ENCODE measurements around the gene DCAF11.
A peak's percentile ranks its signal among the peaks of the same experiment; 100 is the strongest.

The DCAF11 gene

DNA sequence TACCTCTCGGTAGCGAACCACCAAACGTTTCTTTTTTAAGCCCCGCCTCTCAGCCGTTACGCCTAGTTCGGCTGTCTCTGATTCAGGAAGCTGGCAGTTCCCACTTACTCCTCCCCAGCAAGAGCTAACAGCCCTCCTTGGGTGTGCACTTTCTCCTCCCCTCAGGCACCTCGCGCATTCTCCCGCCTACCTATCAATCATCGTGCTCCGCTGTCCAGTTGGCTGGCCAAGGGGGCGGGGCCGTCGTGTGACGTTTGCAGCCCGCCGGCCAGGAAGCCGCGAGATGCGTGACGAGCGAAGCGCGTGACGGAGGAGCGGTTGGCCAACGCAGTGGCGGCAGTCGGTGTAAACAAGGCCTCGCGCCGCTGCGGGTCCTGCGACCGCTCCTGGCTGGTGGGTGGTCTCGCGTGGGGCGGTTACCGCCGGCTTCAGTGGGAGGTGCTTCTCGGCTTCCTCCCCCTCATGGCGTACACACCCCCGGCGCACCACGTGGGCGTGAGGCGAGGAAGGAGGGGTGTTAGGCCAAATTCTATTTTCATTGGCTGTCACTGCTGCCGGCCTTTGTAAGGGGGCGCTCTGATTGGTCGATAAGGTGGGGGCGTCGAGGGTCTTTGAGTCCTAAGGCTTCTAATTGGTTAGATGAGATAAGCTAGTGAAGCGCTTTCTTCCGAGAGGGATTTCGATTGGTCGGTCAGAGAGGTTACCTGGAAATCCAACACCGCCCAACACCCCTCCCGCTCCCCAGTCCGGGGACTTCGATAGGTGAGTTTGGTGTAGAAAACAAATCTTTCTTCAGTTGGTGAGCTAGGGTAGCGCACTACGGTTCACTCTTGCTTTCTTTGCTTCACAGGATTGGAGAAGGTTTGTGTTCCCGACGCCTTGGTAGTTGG, at the start of gene DCAF11, which contains the start of gene NRL:
Gene DCAF11 (plus strand): TSS at position 246 of the 890 bp plus-strand sequence. CDS start 818 bp downstream, outside the sequence.
Gene NRL (minus strand): TSS at position 418 of the 890 bp plus-strand sequence. CDS start 32,101 bp downstream, outside the sequence.
- peak; percentile 99 for DNase-seq

DNA sequence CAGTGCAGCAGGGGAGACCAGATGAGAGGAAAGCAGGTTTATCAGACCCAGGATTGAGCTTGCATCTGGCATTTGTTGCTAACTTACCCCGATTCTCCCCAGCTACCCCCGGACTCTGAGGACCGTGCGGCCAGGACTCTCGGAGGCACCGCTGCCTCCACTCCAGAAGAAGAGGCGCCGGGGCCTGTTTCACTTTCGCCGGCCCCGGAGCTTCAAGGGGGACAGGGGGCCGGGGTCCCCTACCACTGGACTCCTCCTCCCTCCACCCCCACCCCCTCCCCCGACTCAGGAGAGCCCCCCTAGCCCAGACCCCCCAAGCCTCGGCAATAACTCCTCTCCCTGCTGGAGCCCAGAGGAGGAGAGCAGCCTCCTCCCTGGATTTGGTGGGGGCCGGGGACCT, 49.7 kb upstream of the DCAF11 start:
- no peak for DNase-seq

DNA sequence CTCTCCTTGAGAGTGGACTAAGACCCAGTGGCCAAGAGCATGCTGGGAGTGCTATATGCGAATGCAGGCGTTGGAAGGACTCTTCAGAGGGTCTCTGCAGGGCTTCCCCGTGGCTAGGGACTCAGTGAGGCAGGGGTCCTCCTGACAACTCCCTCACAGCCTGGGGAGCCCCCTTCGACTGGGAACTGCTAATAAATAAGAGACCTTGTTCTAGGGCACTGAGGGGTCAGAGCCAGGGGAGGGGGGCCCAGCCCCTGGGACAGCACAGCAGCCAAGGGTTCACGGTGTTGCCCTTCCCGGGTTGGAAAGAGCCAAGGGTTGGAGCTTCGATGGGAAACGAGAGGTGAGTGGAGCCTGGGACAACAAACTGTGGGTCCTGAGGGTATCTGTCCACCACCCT, 49.2 kb upstream of the DCAF11 start:
- DNase-seq: no peak

DNA sequence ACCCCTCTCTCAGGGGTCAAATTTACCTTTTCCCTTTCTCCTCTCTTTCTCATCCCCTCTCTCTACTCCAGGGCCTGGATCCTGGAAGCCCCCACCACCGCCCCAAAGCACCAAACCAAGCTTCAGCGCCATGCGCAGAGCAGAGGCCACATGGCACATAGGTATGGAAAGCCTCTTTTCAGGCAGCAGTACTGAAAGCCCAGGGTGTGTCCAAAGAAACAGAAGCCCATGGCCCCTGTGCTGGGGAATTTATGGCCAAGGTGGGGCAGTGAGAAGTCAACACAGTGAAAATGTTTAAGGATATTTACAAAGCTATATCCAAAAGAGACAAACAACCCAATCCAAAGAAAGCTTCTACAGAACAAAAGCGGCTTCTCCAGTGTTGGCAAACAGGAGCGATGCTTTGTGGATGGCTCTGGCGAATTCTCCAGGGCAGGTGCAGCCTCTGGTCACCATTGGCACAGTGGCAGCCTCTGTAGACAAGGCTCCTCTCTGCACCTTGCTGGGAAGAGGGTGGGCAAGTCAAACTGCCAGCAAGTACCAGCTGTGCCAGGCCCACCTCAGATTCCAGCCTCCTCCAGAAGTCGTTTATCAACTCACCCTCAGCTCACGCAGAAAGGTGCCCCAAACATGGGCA, 48.0 kb upstream of the DCAF11 start:
- no peak for DNase-seq

DNA sequence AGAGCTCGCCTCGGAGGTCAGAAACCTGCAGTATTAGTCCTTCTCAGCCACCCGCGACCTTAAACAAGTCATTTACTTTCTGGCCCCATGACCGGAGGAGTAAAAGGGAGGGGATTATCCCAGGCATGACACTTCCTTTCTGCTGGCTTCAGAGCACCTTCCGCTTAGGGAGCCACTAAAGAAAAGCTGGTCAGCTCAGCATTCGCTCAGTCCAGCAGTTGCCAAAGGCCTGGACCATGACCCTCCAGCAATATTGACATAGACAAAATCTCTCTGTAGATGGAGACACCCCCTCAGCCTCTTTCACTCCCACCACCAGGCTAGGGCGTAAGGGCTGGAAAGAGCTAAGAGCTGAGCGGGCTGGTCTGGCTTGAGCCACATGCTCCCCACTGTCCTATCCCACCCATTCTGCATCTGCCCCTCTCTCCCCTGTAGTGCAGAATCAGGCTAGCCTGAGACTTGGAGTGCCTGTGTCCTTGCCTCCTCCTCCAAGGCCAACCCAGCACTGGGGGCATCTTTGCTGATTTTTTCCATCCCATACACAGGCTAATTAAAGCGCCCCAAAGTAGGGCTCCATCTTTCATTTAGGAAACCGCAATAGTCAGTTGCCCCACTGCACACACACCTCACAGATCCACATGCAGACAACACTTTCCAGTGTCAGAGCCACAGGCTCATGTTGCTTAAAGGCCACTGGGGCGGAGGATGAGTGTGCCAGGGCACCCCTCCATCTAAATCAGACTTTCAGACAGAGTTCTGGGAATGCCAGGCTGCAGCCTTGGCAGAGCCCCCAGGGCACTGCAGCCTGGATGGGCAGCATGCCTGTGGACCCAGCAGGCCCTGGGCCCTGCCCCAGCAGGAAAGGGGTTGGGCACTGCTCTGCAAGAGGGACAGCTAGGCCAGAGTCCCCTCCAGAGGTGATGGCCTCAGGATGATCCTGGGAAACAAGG, 47.2 kb upstream of the DCAF11 start:
- DNase-seq: no peak

DNA sequence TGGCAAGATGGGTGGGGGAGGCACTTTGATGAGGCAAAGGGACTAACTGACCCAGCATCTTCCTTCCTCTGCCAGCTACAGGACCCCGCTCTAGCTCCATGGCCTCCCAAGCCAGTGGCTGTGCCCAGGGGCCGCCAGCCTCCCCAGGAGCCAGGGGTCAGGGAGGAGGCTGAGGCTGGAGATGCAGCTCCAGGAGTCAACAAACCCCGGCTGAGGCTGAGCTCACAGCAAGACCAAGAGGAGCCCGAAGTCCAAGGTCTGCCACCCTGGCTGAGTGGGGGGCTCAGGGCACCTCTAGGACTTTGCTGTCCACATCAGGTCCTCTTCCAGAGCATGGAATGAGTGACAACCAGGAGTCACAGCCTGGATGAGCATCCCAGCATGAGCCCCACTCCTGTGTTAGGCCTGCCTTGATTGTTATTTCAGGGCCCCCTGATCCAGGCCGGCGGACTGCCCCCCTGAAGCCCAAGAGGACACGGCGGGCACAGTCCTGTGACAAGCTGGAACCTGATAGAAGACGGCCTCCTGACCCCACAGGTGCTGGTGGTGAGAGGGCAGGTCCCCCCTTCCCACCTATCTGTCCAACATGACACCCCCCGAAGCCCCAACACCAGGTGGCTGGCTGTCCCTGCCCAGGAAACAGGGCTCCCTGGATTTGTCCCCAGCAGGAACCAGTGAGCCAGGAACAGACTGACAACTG, 45.7 kb upstream of the DCAF11 start:
- DNase-seq: no peak

DNA sequence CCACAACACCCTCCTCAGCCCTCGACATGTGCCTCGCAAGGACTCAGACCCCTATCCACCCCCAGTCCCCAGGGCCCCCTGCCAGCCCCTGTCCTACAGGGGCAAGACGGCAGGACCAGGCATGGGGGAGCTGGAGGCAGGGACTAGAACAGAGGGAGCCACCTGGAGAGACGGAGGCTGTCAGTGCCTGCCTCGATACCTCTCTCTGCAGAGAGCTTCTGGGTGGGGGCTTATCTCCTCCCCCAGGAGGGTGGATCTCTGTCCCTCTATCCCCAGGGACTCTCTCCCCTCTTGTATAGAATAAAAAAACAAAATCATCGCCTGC, 45.2 kb upstream of the DCAF11 start:
- DNase-seq: no peak

DNA sequence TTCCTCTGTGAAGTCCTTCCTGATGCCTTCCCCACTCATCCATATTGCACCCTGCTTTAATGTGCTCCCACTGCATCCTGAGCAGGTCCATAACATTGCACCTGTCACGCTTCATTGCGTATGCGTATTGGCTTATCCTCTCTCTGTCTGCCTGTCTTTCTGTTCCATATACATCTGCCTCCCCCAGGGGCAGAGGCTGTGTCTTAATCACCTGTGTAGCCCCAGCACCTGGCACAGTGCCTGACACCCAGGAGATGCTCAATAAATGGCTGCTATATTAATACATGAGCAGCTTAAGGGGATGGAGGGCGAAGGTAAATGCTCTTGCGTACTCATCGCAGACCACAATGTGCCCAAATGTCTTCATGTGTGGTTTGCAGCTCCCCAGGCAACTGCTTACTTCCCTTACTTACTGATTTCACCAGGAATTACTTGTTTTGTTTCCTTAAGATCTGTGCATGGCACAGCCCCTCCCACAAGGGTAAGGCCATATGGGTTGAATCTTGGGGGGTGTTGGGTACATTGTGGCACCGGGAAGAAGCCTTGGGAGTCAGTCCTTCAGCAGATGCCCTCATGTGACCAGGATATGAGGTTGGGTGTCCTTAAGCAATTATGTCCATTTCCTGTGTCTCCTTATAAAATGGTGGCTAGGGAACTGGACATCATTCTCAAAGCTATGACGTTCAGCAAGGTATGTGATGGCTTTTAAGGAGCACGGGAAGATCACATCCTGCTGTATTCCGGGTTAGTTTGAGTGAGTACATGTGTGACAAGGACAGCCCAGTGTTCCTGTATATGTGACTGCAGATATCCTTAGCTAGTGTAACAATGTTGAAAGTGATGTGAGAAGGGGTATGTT, 44.1 kb upstream of the DCAF11 start:
- no peak for DNase-seq

DNA sequence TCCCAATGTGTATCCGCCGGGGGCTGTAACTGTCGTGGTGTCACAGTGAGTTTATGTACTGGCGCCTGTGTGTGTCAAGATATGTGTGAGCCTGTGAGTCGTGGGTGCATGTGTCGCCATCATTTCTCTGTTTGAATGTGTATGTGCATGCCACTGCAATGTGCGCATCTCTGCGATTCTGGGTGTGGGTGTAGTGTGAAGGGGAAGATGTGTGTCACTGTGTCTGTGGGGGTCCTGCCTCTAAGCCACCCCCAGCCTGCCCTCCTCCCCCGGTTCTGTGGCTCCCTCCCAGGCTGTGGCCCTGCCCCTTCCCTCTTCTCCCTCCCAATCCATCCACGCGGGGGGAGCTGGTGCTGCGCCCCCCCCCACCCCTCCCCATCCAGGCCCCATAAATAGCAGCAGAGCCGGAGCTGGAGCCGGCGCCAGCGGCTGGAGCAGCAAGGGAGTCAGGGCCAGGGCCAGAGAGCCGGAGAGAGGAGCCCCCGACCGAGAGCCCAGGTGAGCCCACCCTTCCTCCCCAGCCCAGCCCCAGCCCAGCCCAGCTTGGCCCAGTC, 43.4 kb upstream of the DCAF11 start, which contains the start of gene CPNE6:
Gene CPNE6 (plus strand): TSS at position 419 of the 554 bp plus-strand sequence. CDS start 1,375 bp downstream, outside the sequence.
- DNase-seq: no peak

DNA sequence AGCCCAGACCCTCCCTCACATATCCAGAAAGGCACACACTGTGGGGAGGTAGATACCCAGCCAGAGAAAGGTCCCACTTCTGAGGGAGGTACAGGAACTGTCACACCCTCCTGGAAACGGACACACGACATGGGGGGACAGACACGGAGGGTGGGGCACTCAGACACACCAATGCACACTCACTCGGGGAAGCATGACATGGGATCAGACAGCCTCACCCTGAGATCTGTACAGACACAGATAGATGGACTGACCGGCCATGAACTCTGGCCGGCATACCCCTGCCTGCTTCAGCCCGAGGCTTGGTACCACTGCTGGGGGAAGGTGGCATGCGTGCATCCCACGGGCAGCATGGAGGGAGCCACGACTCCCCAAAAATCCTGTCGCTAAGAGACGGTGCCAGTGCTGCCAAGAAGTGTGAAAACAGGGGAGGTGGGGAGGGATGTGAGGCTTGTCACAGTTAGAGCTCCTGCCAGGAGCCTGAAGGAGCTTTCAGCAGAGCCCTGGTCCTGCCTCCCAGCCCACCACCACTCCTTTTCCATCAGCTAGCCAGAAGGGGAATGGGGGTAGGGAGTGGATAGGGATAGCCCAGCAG, 42.6 kb upstream of the DCAF11 start:
- no peak for DNase-seq

DNA sequence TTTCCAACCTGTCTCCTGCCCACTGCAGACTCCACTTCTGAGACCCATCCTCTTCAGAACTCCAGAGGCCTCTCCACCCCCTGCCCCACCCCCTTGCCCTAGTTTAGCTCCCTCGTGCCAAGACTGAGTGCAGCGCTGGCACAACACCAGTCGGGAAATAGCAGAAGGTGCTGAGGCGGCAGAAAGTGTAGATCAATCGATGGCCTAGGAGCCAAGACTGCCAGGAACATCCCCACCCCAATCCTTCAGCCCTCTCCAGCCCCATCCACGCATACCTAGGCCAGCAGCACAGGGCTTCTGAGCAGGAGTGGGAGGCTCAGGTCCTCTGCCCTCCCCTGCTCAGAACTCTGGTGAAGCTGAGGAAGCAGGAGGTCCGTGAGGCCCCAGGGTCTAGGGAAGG, 42.1 kb upstream of the DCAF11 start:
- DNase-seq: no peak

DNA sequence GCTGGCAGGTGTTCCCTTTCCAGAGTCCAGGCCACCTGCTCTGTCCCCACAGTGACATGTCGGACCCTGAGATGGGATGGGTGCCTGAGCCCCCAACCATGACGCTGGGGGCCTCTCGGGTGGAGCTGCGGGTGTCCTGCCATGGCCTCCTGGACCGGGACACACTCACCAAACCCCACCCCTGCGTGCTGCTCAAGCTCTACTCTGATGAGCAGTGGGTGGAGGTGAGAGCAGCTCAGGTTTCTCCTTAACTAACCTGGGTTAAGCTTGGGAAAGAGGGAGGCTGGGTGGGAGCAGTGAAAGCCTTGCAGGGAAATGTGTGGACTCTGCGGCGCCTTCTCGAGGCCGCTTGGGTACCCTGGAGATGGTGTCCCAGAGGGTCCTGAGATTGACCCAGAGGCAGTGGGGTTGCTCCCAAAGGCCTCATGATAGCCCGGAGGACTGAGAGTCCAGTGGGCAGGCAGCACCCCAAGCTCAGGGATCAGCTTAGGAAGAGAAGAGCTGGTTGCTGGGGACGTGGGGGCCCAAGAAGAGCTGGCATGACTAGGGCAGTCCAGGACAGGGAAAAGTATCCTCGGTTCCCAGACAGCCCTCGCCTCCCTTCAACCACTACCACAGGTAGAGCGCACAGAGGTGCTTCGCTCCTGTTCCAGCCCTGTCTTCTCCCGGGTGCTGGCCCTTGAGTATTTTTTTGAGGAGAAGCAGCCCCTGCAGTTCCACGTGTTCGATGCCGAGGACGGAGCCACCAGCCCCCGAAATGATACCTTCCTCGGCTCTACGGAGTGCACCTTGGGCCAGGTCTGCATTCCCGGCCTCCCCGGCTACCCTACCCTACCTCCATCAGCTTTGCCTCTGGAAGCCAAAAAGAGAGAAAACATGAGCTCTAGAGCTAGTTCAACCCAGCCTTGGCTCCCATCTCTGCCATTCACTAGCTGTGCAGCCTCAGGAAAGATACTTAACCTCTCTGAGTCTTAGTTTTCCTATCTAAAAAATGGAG, 41.4 kb upstream of the DCAF11 start:
- no peak for DNase-seq

DNA sequence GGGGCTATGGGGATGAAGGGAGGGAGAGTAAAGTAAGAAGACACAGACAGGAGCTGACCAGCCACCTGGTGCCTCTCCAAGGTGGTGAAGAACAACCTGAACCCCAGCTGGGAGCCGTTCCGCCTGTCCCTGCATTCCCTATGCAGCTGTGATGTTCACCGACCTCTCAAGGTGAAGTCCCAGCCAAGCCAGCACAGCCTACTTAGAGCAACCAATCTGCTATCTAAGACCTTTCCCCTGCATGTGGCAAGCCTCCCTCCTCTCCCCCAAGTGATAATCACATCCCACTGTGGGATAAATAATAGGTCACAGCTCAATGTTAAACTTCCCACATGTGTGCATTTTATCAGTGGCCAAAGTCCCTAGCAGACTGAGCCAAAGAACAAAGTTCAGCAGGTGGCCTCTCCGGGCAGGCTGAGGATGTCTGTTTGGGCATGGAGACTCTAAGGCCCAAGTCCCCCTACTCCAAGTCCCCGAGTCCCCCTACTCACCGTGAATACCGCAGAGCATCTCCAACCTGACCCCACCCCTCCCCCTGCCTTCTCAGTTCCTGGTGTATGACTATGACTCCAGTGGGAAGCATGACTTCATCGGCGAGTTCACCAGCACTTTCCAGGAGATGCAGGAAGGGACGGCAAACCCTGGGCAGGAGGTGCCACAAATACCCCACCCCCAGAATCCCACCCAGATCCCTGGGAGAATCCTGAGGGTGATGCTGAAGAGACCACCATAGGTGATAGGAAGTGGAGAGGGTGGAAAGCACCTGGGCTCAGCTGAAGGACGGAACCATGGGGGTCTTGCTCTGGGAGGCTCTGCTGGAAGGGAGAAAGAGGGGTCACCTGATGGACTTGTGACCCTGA, 39.7 kb upstream of the DCAF11 start:
- no peak for DNase-seq

DNA sequence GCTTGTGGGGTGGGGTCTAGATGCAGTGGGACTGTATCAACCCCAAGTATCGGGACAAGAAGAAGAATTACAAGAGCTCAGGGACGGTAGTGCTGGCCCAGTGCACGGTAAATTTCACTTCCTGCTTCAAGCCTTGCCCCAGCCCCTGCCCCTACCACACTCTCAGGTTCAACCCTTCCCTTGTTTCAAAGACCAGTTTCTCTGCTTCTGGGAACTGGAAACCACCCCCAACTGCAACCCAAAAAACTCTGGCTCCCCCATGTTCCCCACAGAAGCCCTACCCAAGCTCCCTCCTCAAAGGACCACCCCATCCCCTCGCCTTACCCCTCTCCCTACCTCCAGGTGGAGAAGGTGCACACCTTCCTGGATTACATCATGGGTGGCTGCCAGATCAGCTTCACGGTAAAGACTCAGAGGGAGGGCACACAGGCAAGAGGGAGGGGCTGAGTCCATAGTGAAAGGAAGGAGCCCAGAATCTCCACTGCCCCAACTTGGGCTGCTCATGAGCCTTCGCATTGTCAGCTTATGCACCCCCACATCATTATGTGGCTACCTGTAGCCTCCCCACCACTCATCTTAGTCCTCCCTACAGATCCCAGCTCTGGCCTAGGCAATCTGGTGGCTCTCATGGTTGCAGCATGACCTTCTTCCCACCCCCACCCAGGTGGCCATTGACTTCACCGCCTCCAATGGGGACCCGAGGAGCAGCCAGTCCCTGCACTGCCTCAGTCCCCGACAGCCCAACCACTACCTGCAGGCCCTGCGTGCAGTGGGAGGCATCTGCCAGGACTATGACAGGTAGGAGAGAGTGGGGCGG, 38.9 kb upstream of the DCAF11 start:
- no peak for DNase-seq

DNA sequence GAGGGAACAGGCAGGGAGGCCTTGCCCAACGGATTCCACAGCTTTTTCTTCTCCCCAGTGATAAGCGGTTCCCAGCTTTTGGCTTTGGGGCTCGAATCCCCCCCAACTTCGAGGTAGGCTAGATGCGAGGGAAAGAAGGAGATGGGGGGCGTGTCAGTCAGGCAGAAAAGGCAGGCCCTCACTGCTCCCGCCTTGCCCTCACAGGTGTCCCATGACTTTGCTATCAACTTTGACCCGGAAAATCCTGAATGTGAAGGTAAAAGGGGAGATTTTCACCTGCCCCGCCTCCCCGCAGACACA, 38.3 kb upstream of the DCAF11 start:
- no peak for DNase-seq

DNA sequence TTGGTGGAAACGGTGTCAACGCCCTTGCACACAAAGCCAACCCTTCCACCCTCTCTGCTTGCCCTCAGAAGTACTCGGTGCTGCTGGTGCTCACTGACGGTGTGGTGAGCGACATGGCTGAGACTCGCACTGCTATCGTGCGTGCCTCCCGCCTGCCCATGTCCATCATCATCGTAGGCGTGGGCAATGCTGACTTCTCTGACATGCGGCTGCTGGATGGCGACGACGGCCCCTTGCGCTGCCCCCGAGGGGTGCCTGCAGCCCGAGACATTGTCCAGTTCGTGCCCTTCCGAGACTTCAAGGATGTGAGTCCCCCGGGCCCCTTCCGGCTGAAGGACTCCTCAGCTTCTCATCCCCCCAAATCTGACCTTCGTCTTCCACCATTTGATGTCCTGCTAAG, 37.5 kb upstream of the DCAF11 start:
- DNase-seq: no peak

DNA sequence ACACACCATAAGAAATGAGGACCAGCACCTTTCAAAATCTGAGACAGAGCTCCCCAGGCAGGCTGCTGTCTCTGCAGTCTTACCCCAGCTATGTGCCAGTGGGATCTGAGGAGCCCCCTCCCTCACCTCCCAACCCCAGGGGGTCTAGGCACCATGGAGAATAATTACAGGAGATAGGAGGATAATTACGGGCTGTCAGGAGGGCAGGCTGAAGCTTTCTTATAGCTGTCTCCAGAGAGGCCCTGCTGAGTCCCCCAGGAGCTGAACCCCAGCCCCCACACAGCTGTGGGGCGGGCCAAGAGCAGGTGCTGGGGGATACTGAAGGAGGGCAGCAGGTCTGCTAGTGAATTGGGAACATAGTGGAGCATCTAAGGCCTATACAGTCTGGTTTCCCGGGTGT, 36.4 kb upstream of the DCAF11 start:
- DNase-seq: no peak
